Retina (tissue), 1 donor: ENCODE data around the gene DPPA3.
A peak's percentile ranks its signal among the peaks of the same experiment; 100 is the strongest.
"Not testable (repeated sequence)": the region's sequence is repeated elsewhere in the genome, so short reads cannot be mapped to it uniquely, and the experiment has no call there.

Source experiments
- DNase-seq: peaks from one replicate; pipeline ENCODE4 v3.0.0-alpha.2; 2016

The DPPA3 gene

GRCh38 chr12:7711133-7711532 lies at the start of gene DPPA3:
TSS of gene DPPA3 (plus strand) at chr12:7711433. CDS start at chr12:7711571, 138 bp downstream.
- no peak for DNase-seq

GRCh38 chr12:7661741-7662140 lies 49.5 kb upstream of the DPPA3 start:
- no peak for DNase-seq

DNA sequence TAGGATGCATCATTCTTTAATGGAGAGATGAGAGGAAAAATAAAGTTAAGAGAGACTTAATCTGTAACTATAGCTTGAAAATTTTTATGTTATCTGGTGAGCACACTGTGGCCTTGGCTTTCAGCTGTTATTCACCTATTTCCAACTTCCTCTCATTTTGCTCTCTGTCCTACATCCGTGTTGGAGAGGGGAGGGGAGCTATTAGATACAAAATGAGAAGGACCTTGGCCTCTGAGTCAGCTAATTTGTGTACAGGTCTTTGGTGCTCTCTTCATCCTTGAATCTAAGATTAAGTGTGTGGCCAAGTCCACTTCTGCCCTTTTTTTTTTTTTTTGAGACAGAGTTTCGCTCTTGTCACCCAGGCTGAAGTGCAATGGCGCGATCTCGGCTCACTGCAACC lies 44.6 kb upstream of the DPPA3 start:
- DNase-seq: no peak

DNA sequence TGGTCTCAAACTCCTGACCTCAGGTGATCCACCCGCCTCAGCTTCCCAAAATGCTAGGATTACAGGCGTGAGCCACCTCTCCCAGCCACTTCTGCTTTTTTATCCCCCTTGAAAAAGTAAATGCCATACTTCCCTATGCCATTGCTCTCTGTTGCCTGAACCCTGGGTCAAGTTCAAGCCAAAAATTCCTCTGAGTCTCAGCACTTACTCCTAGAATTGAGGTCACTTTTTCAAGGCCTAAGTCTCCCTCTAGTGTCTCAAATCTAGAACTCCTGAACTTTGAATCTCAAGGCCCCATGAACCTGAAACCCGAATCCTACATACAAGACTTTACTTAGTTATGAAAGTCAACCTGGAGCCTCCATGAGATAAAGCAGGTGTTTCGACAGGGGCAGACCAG lies 44.1 kb upstream of the DPPA3 start:
- DNase-seq: no peak

DNA sequence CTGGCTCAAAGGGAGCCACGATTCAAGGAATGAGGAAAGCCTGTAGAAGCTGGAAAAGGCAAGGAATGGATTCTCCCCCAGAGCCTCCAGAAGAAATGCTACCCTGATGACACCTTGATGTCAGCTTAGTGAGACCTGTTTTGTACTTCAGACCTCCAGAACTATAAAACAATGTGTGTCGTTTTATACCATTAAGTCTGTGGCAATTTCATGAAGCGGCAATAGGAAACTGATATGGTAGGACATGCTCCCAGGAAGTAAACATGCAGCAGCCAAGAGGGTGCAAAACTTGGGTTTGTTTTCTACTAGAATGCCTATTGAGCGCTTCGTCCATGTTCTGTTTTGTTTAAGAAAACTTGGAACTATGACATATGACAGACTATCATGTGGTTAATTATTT lies 43.1 kb upstream of the DPPA3 start:
- DNase-seq: no peak

DNA sequence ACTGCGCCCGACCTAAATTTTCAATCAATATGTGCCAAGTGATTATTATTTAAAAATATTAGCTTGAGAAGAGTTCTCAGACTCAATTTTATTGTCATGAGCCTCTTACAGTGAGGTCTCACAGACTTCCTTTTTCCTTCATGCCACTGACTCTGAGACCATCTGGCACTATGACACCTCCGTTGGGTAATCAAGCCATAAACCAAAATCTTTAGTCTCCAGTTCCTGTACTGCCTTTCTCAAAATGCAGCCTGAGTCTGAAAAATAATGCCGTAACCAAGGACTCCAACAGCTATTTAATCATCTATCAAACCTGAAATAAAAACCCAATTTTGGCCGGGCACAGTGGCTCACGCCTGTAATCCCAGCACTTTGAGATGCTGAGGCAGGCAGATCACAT lies 35.8 kb upstream of the DPPA3 start:
- DNase-seq: not testable (repeated sequence)

GRCh38 chr12:7677432-7677888 lies 33.8 kb upstream of the DPPA3 start:
- DNase-seq: peak; percentile 10

DNA sequence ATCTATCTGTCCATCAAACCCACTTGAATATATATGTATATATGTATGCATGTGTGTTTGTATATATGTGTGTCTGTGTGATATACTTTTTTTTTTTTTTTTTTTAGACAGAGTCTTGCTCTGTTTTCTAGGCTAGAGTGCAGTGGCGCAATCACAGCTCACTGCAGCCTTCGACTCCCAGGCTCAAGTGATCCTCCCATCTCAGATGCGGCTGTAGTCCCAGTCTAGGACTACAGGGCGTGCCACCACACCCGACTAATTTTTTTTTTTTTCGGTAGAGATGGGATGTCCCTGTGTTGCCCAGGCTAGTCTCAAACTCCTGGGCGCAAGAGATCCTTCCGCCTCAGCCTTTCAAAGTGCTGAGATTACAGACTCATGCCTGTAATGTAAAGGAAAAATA lies 32.5 kb upstream of the DPPA3 start:
- no peak for DNase-seq

- no peak for DNase-seq
Observed at GRCh38 chr12:7679251-7680045, 31.8 kb upstream of the DPPA3 start.

DNA sequence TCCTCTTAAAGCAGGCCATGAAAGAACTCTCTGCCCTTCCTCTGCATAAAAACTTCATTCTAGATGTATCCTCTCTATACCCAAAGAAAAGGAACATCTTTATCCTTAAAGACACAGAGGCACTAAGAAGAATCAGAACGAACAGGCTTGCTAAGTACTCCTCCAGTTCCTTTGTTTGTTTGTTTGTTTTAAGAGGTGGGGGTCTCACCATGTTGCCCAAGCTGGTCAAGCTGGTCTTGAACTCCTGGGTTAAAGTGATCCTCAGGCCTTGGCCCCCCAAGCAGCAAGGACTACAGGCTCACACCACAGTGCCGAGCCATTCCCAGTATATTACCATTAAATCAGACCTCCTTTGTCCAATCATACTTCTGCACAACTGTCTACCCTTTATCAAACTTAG lies 29.7 kb upstream of the DPPA3 start:
- DNase-seq: no peak

DNA sequence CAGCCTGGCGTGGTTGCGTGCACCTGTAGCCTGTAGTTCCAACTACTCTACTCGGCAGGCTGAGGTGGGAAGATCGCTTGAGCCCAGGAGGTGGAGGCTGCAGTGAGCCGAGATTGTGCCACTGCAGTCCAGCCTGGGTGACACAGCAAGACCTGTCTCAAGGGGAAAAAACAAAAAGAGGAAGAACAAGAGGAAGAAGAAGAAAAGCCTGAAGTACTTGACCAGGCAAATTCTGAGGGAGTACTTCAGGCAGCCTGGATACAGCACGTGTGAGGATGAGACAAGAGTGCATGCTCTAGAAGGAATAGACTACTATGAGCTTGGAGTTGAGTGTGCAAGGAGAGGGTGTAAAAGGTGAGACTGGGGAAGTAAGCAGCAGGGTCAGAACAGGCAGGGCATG lies 17.4 kb upstream of the DPPA3 start:
- no peak for DNase-seq

- DNase-seq: no peak
Observed at GRCh38 chr12:7694556-7695236, 16.5 kb upstream of the DPPA3 start.

- DNase-seq: no peak
Observed at GRCh38 chr12:7695237-7695560, 16.0 kb upstream of the DPPA3 start.

DNA sequence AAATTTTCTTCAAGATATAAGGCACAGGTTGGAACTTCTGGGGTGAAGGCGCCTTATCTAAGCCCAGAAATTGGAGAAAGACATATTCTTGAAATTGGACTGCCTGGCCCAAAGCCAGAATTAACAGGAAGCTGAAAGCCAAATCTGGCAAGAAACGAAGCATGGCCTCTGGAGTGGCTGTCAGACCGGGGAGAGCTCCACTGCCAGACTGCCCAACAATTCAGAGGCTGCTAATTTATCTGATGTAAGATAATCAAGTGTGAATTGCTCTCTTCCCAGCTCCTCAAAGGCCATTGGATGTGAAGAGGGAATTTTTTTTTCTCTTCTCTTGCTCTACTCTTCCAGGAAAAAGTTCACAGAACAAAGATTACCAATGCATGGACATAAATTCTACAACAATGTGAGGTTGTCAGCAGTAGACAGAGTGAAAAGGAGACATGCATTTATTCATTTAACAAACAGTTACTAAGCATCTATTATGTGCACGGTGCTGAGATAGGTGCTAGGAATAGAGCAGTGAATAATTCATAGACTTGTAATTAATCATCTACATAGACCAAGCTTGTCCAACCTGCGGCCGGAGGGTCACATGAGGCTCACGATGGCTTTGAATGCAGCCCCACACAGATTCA lies 15.6 kb upstream of the DPPA3 start, which contains the start of gene GDF3:
Gene GDF3 (minus strand): TSS at position 210 of the 632 bp plus-strand sequence. CDS start 47 bp downstream, at position 163.
- DNase-seq: no peak

- no peak for DNase-seq
Observed at GRCh38 chr12:7705846-7706245, 5.4 kb upstream of the DPPA3 start.

- DNase-seq: no peak
Observed at GRCh38 chr12:7709969-7710675, 1.1 kb upstream of the DPPA3 start.

- no peak for DNase-seq
Observed at GRCh38 chr12:7712841-7713442, 1.7 kb downstream of the DPPA3 start.

DNA sequence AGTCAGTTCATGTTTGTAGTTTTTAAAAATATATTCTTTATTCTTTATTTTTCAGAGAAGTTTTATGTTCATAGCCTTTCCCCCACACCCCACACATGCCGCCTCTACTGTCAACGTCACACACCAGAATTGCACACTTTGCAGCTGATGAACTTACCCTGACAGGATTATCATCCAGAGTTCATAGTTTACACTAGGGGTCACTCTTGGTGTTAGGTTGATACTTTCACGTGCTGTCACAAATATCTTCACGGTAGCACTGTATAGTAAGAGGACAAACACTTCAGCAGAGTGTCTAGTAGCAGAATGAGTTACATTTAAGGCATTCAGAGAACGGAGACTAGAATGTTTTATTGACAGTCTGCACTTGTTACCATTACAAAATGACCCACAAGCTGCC lies 5.1 kb downstream of the DPPA3 start:
- no peak for DNase-seq

GRCh38 chr12:7719946-7720730 lies 8.9 kb downstream of the DPPA3 start:
- DNase-seq: no peak

- DNase-seq: no peak
Observed at GRCh38 chr12:7723926-7724325, 12.7 kb downstream of the DPPA3 start.

DNA sequence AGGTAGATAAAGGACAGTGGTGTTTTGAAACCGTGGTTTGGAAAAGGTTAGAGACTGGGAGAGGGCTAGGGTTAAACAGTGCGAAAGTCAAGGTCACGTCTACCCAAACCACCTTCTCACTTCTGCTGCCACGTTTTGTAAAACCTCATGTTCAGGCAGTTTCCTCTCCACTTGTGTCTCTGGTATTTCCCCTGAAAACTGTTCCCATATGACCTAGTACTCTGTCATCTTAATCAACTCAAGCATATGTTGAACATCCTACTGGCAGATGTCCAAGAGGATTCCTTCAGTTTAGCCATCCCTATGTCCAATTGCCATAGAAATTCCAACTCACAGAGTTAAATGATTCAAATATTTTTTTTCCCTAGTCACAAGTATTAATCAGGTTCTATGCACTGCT lies 18.5 kb downstream of the DPPA3 start:
- DNase-seq: no peak

GRCh38 chr12:7730984-7731383 lies 19.8 kb downstream of the DPPA3 start:
- not testable (repeated sequence) for DNase-seq
